Activated CD8-positive, alpha-beta T cell treated with anti-CD3 and anti-CD28 coated beads for 36 hours (primary cell): ENCODE measurements around the gene TPTE. TPM values are rescaled to one million over a fixed set of nuclear protein-coding genes. Genes with fewer than 3 reads are reported as not detected.
"Not testable (repeated sequence)": the region's sequence is repeated elsewhere in the genome, so short reads cannot be mapped to it uniquely, and the experiment has no call there.

Source experiments
- ATAC-seq: fragments of 200-7000 bp; cut with Tn5 transposase; one replicate; pipeline ENCODE4 v1.10.0; 2021; ENCODE audit warnings: mild to moderate bottlenecking, moderate library complexity
- CTCF ChIA-PET: fragments of 350-600 bp; sonication (Branson Sonifier 250); formaldehyde crosslinking; loops from one replicate; lab custom pipeline; 2021; ENCODE audit warnings: antibody characterized with exemption; lab: Charles Lee
- POLR2A ChIA-PET: fragments of 350-600 bp; sonication (Branson Sonifier 250); formaldehyde crosslinking; loops from one replicate; lab custom pipeline; 2021; ENCODE audit warnings: antibody characterized with exemption; lab: Charles Lee
- DNase-seq: peaks from one replicate; pipeline ENCODE4 v3.0.0-alpha.2; 2020
- H3K27ac Mint-ChIP-seq: one replicate; pipeline ENCODE4 v1.8.0; 2021; ENCODE audit warnings: mild to moderate bottlenecking, mixed read lengths
- H3K27me3 Mint-ChIP-seq: one replicate; pipeline ENCODE4 v1.8.0; 2021; ENCODE audit warnings: mixed read lengths
- H3K36me3 Mint-ChIP-seq: one replicate; pipeline ENCODE4 v1.8.0; 2021; ENCODE audit warnings: low read depth, mixed read lengths
- H3K4me1 Mint-ChIP-seq: one replicate; pipeline ENCODE4 v1.8.0; 2021; ENCODE audit warnings: low read depth, mixed read lengths
- H3K4me3 Mint-ChIP-seq: one replicate; pipeline ENCODE4 v1.8.0; 2021; ENCODE audit warnings: mild to moderate bottlenecking, moderate library complexity, mixed read lengths
- H3K9me3 Mint-ChIP-seq: one replicate; pipeline ENCODE4 v1.8.0; 2021; ENCODE audit warnings: mixed read lengths
- CTCF ChIP-seq: fragments of 200-600 bp; IDR thresholded peaks from one replicate; pipeline ENCODE4 v1.8.0; 2022; ENCODE audit warnings: antibody characterized with exemption, mild to moderate bottlenecking
- intact Hi-C: fragments of 100-400 bp; cut with micrococcal nuclease; formaldehyde crosslinking; loops from one replicate; pipeline ENCODE4 v1.10.0; 2022
- total RNA-seq, 2 experiments: library from RNA; stranded (reverse); gene quantifications; one replicate each; pipeline ENCODE4 v1.2.3, GENCODE V29; 2021

The TPTE gene
- total RNA-seq, 2 experiments from 2014 or later = not detected

- POLR2A ChIA-PET = no interaction called here
- Mint-ChIP-seq H3K27me3 (no peaks in the 10 kb centered on the region), H3K9me3 (peaks cover 10% of the 10 kb centered on the region), H3K36me3 (no peaks in the 10 kb centered on the region), H3K27ac (no peak overlapping the region), H3K4me1 (no peaks in the 10 kb centered on the region), H3K4me3 (no peak overlapping the region)
- DNase-seq = no peak
- intact Hi-C loops = no loop called here
- CTCF ChIA-PET = no interaction called here
- no peak for ATAC-seq
- no peak for TF ChIP-seq CTCF
Observed at GRCh38 chr21:10539956-10540355, 18.6 kb downstream of the TPTE start.

GRCh38 chr21:10544376-10544775 is 23.0 kb downstream of the TPTE start:
- H3K4me1 Mint-ChIP-seq, H3K27ac Mint-ChIP-seq, DNase-seq, POLR2A ChIA-PET, H3K36me3 Mint-ChIP-seq, H3K4me3 Mint-ChIP-seq, intact Hi-C loops, H3K27me3 Mint-ChIP-seq, CTCF ChIA-PET, ATAC-seq: not testable (repeated sequence)
- H3K9me3 Mint-ChIP-seq = peaks cover 14% of the 10 kb centered on the region

- H3K4me3 Mint-ChIP-seq, DNase-seq, H3K36me3 Mint-ChIP-seq, H3K27ac Mint-ChIP-seq, H3K4me1 Mint-ChIP-seq, CTCF ChIA-PET, intact Hi-C loops, POLR2A ChIA-PET, ATAC-seq, H3K27me3 Mint-ChIP-seq: not testable (repeated sequence)
- H3K9me3 Mint-ChIP-seq = peaks cover 30% of the 10 kb centered on the region
Observed at GRCh38 chr21:10547868-10548267, 26.5 kb downstream of the TPTE start.

- not testable (repeated sequence) for H3K27me3 Mint-ChIP-seq
Observed at GRCh38 chr21:10548331-10548954, 27.1 kb downstream of the TPTE start.

GRCh38 chr21:10570803-10571202 is 49.4 kb downstream of the TPTE start:
- DNase-seq, H3K4me3 Mint-ChIP-seq, intact Hi-C loops, POLR2A ChIA-PET, H3K4me1 Mint-ChIP-seq, H3K27me3 Mint-ChIP-seq, H3K36me3 Mint-ChIP-seq, ATAC-seq, CTCF ChIA-PET, H3K27ac Mint-ChIP-seq: not testable (repeated sequence)
- H3K9me3 Mint-ChIP-seq = peaks cover 34% of the 10 kb centered on the region

More at GRCh38 chr21:10548331-10548954, 27.1 kb downstream of the TPTE start:
- CTCF ChIA-PET, POLR2A ChIA-PET, ATAC-seq, DNase-seq, H3K4me1 Mint-ChIP-seq, H3K27ac Mint-ChIP-seq, H3K36me3 Mint-ChIP-seq, intact Hi-C loops, H3K4me3 Mint-ChIP-seq: not testable (repeated sequence)
- peaks cover 30% of the 10 kb centered on the region for H3K9me3 Mint-ChIP-seq

- H3K27ac Mint-ChIP-seq, H3K4me3 Mint-ChIP-seq, H3K27me3 Mint-ChIP-seq, ATAC-seq, intact Hi-C loops, H3K4me1 Mint-ChIP-seq, POLR2A ChIA-PET, H3K36me3 Mint-ChIP-seq, CTCF ChIA-PET, DNase-seq: not testable (repeated sequence)
- H3K9me3 Mint-ChIP-seq = peaks cover 27% of the 10 kb centered on the region
Observed at GRCh38 chr21:10574531-10575310, 53.3 kb downstream of the TPTE start.

- no peak overlapping the region for H3K4me3 Mint-ChIP-seq
- TF ChIP-seq CTCF = no peak
- H3K27me3 Mint-ChIP-seq = no peaks in the 10 kb centered on the region
- no peaks in the 10 kb centered on the region for H3K4me1 Mint-ChIP-seq
- no peaks in the 10 kb centered on the region for H3K36me3 Mint-ChIP-seq
- intact Hi-C loops = no loop called here
- CTCF ChIA-PET = no interaction called here
- POLR2A ChIA-PET = no interaction called here
- DNase-seq = no peak
- ATAC-seq = no peak
- no peak overlapping the region for H3K27ac Mint-ChIP-seq
- H3K9me3 Mint-ChIP-seq = peaks cover 24% of the 10 kb centered on the region
Observed at GRCh38 chr21:10575311-10575667, 53.9 kb downstream of the TPTE start.

- H3K9me3 Mint-ChIP-seq = peaks cover 21% of the 10 kb centered on the region
- H3K36me3 Mint-ChIP-seq, POLR2A ChIA-PET, H3K27ac Mint-ChIP-seq, H3K27me3 Mint-ChIP-seq, ATAC-seq, DNase-seq, H3K4me1 Mint-ChIP-seq, H3K4me3 Mint-ChIP-seq, intact Hi-C loops, CTCF ChIA-PET: not testable (repeated sequence)
Observed at GRCh38 chr21:10578910-10579309, 57.5 kb downstream of the TPTE start.

- ATAC-seq, H3K9me3 Mint-ChIP-seq, CTCF ChIA-PET, intact Hi-C loops, POLR2A ChIA-PET, H3K27me3 Mint-ChIP-seq, H3K4me1 Mint-ChIP-seq, H3K27ac Mint-ChIP-seq, H3K4me3 Mint-ChIP-seq, DNase-seq, H3K36me3 Mint-ChIP-seq: not testable (repeated sequence)
Observed at GRCh38 chr21:10589115-10589514, 67.7 kb downstream of the TPTE start.

- H3K9me3 Mint-ChIP-seq, DNase-seq, H3K36me3 Mint-ChIP-seq, POLR2A ChIA-PET, intact Hi-C loops, ATAC-seq, CTCF ChIA-PET, H3K4me1 Mint-ChIP-seq, H3K4me3 Mint-ChIP-seq, H3K27ac Mint-ChIP-seq, H3K27me3 Mint-ChIP-seq: not testable (repeated sequence)
Observed at GRCh38 chr21:10607074-10607473, 85.7 kb downstream of the TPTE start.
